ENCODE results near the gene SLC8A2.

- TF ChIP-seq, protein P1, sequence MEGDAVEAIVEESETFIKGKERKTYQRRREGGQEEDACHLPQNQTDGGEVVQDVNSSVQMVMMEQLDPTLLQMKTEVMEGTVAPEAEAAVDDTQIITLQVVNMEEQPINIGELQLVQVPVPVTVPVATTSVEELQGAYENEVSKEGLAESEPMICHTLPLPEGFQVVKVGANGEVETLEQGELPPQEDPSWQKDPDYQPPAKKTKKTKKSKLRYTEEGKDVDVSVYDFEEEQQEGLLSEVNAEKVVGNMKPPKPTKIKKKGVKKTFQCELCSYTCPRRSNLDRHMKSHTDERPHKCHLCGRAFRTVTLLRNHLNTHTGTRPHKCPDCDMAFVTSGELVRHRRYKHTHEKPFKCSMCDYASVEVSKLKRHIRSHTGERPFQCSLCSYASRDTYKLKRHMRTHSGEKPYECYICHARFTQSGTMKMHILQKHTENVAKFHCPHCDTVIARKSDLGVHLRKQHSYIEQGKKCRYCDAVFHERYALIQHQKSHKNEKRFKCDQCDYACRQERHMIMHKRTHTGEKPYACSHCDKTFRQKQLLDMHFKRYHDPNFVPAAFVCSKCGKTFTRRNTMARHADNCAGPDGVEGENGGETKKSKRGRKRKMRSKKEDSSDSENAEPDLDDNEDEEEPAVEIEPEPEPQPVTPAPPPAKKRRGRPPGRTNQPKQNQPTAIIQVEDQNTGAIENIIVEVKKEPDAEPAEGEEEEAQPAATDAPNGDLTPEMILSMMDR (IDR thresholded peaks at IDR 0.05), result no peak
- TF ChIP-seq POLR2A (IDR thresholded peaks at IDR 0.05), result no peak
These were observed 27.3 kb downstream of the SLC8A2 start for GRCh38 chr19:47444388-47444821.
